GM21825 (cell line): ENCODE results near the gene RPS27L.
"Not testable (repeated sequence)": the region's sequence is repeated elsewhere in the genome, so short reads cannot be mapped to it uniquely, and the experiment has no call there.

Source experiments
- ATAC-seq: cut with Tn5 transposase; IDR thresholded peaks from one replicate; pipeline ENCODE4 v1.9.1; 2021; ENCODE audit warnings: mild to moderate bottlenecking, moderate library complexity; ENCODE audit not compliant: unreplicated experiment

The RPS27L gene

GRCh38 chr15:63145426-63145825 is 11.9 kb downstream of the RPS27L start:
- no peak for ATAC-seq

- no peak for ATAC-seq
Measured at GRCh38 chr15:63140936-63141335, 16.3 kb downstream of the RPS27L start.

- no peak for ATAC-seq
Measured at GRCh38 chr15:63136742-63137141, 20.5 kb downstream of the RPS27L start.

- ATAC-seq, result no peak
Measured at GRCh38 chr15:63135804-63136203, 21.5 kb downstream of the RPS27L start.

- no peak for ATAC-seq
Measured at GRCh38 chr15:63135281-63135680, 22.0 kb downstream of the RPS27L start.

GRCh38 chr15:63134245-63134985 is 22.9 kb downstream of the RPS27L start:
- ATAC-seq, result no peak

- no peak for ATAC-seq
Measured at GRCh38 chr15:63133786-63134185, 23.5 kb downstream of the RPS27L start.

GRCh38 chr15:63126726-63127125 is 30.6 kb downstream of the RPS27L start:
- no peak for ATAC-seq

GRCh38 chr15:63124506-63124905 is 32.8 kb downstream of the RPS27L start:
- no peak for ATAC-seq

- ATAC-seq, result peak; percentile 86
Measured at GRCh38 chr15:63122002-63122875, 35.0 kb downstream of the RPS27L start.

GRCh38 chr15:63121382-63122001 is 35.8 kb downstream of the RPS27L start, which contains the start of gene LACTB:
LACTB (plus strand) TSS chr15:63121861; CDS start chr15:63121872, 11 bp downstream.
- ATAC-seq, result peak; percentile 73

- no peak for ATAC-seq
Measured at GRCh38 chr15:63118854-63119253, 38.4 kb downstream of the RPS27L start.

- ATAC-seq, result no peak
Measured at GRCh38 chr15:63114465-63114864, 42.8 kb downstream of the RPS27L start.

- ATAC-seq, result no peak
Measured at GRCh38 chr15:63112871-63113270, 44.4 kb downstream of the RPS27L start.

- no peak for ATAC-seq
Measured at GRCh38 chr15:63111481-63111880, 45.8 kb downstream of the RPS27L start.

GRCh38 chr15:63110428-63111026 is 46.8 kb downstream of the RPS27L start:
- ATAC-seq, result no peak

- no peak for ATAC-seq
Measured at GRCh38 chr15:63109920-63110319, 47.4 kb downstream of the RPS27L start.

- ATAC-seq, result no peak
Measured at GRCh38 chr15:63109498-63109897, 47.8 kb downstream of the RPS27L start.

GRCh38 chr15:63107895-63108546 is 49.3 kb downstream of the RPS27L start:
- ATAC-seq, result no peak

GRCh38 chr15:63105354-63105753 is 51.9 kb downstream of the RPS27L start:
- ATAC-seq, result not testable (repeated sequence)

- ATAC-seq, result no peak
Measured at GRCh38 chr15:63104727-63105126, 52.5 kb downstream of the RPS27L start.
